ENCODE measurements around the gene HMGXB4. TPM values are rescaled to one million over a fixed set of nuclear protein-coding genes. Genes with fewer than 3 reads are reported as not detected.

Gene HMGXB4
- total RNA-seq, 2 experiments from 2014 or later: 33.7 to 38.2 TPM

GRCh38 chr22:35301372-35301874 lies 44.1 kb downstream of the HMGXB4 start:
- DNase-seq (no peak), ATAC-seq (no peak)
- intact Hi-C loops (cut with micrococcal nuclease): no loop called here
- H3K36me3 Mint-ChIP-seq (ENCODE audit: low read depth): peaks cover 7% of the 10 kb centered on the region
- POLR2A ChIA-PET: no interaction called here
- no peaks in the 10 kb centered on the region for H3K27me3 Mint-ChIP-seq
- no peaks in the 10 kb centered on the region for H3K9me3 Mint-ChIP-seq
- H3K4me3 Mint-ChIP-seq: peak overlapping the region; percentile 82
- peaks cover 38% of the 10 kb centered on the region for H3K4me1 Mint-ChIP-seq (ENCODE audit: low read depth)
- CTCF ChIA-PET: interaction anchor here (0.9 kb wide), 1 partner anchor 319 kb away, joined by 3 read pairs; no protein-coding TSS in a partner anchor
- TF ChIP-seq CTCF (IDR thresholded peaks at IDR 0.05): no peak
- H3K27ac Mint-ChIP-seq: peak overlapping the region; percentile 43

- no peak overlapping the region for H3K27ac Mint-ChIP-seq
- peaks cover 2% of the 10 kb centered on the region for H3K36me3 Mint-ChIP-seq (ENCODE audit: low read depth)
- H3K27me3 Mint-ChIP-seq: no peaks in the 10 kb centered on the region
- ChIA-PET CTCF (interaction anchor here (1.1 kb wide), 1 partner anchor 26 kb away, joined by 3 read pairs; no protein-coding TSS in a partner anchor), POLR2A (interaction anchor here (1.0 kb wide), 1 partner anchor 46 kb away, joined by 3 read pairs; the partner anchor contains the start of gene HMGXB4)
- intact Hi-C loops (cut with micrococcal nuclease): no loop called here
- ATAC-seq: no peak
- H3K4me1 Mint-ChIP-seq (ENCODE audit: low read depth): peaks cover 51% of the 10 kb centered on the region
- no peak for TF ChIP-seq CTCF (IDR thresholded peaks at IDR 0.05)
- H3K9me3 Mint-ChIP-seq: no peaks in the 10 kb centered on the region
- no peak for DNase-seq
- H3K4me3 Mint-ChIP-seq: no peak overlapping the region
These were observed 45.8 kb downstream of the HMGXB4 start for GRCh38 chr22:35303029-35303624.

GRCh38 chr22:35305525-35306070 lies 48.3 kb downstream of the HMGXB4 start:
- CTCF ChIA-PET: interaction anchor here (0.7 to 1.8 kb wide), 4 partner anchors 22 to 45 kb away, joined by 3 to 8 read pairs (median 4); no protein-coding TSS in a partner anchor
- H3K4me1 Mint-ChIP-seq (ENCODE audit: low read depth): peaks cover 63% of the 10 kb centered on the region
- no peak overlapping the region for H3K27ac Mint-ChIP-seq
- TF ChIP-seq CTCF (IDR thresholded peaks at IDR 0.05): no peak
- DNase-seq (no peak), ATAC-seq (no peak)
- H3K27me3 Mint-ChIP-seq: no peaks in the 10 kb centered on the region
- no peak overlapping the region for H3K4me3 Mint-ChIP-seq
- no peaks in the 10 kb centered on the region for H3K9me3 Mint-ChIP-seq
- POLR2A ChIA-PET: interaction anchor here (0.9 to 1.3 kb wide), 2 partner anchors 8 to 49 kb away, joined by 3 to 6 read pairs; partner anchors contain the start of gene HMGXB4
- intact Hi-C loops (cut with micrococcal nuclease): no loop called here
- no peaks in the 10 kb centered on the region for H3K36me3 Mint-ChIP-seq (ENCODE audit: low read depth)

- no peak for TF ChIP-seq CTCF (IDR thresholded peaks at IDR 0.05)
- Mint-ChIP-seq H3K27me3 (no peaks in the 10 kb centered on the region), H3K4me1 (ENCODE audit: low read depth) (peaks cover 68% of the 10 kb centered on the region), H3K4me3 (no peak overlapping the region), H3K36me3 (ENCODE audit: low read depth) (no peaks in the 10 kb centered on the region), H3K9me3 (no peaks in the 10 kb centered on the region), H3K27ac (peak overlapping the region; percentile 39)
- DNase-seq (no peak), ATAC-seq (peak; percentile 28)
- ChIA-PET CTCF (interaction anchor here (0.7 to 1.8 kb wide), 6 partner anchors 9 to 759 kb away, joined by 3 to 8 read pairs (median 4); no protein-coding TSS in a partner anchor), POLR2A (interaction anchor here (0.7 to 1.3 kb wide), 4 partner anchors 9 to 49 kb away, joined by 3 to 6 read pairs (median 3); partner anchors contain the start of gene HMGXB4)
- intact Hi-C loops (cut with micrococcal nuclease): no loop called here
These were observed 49.2 kb downstream of the HMGXB4 start for GRCh38 chr22:35306350-35306967.
